GM19043 (cell line): ENCODE measurements around the gene FCRL3.
"Not testable (repeated sequence)": the region's sequence is repeated elsewhere in the genome, so short reads cannot be mapped to it uniquely, and the experiment has no call there.

Source experiments
- ATAC-seq: cut with Tn5 transposase; IDR thresholded peaks from one replicate; pipeline ENCODE4 v1.9.1; 2021; ENCODE audit warnings: low read depth; ENCODE audit not compliant: unreplicated experiment

Gene FCRL3, protein sequence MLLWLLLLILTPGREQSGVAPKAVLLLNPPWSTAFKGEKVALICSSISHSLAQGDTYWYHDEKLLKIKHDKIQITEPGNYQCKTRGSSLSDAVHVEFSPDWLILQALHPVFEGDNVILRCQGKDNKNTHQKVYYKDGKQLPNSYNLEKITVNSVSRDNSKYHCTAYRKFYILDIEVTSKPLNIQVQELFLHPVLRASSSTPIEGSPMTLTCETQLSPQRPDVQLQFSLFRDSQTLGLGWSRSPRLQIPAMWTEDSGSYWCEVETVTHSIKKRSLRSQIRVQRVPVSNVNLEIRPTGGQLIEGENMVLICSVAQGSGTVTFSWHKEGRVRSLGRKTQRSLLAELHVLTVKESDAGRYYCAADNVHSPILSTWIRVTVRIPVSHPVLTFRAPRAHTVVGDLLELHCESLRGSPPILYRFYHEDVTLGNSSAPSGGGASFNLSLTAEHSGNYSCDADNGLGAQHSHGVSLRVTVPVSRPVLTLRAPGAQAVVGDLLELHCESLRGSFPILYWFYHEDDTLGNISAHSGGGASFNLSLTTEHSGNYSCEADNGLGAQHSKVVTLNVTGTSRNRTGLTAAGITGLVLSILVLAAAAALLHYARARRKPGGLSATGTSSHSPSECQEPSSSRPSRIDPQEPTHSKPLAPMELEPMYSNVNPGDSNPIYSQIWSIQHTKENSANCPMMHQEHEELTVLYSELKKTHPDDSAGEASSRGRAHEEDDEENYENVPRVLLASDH

DNA sequence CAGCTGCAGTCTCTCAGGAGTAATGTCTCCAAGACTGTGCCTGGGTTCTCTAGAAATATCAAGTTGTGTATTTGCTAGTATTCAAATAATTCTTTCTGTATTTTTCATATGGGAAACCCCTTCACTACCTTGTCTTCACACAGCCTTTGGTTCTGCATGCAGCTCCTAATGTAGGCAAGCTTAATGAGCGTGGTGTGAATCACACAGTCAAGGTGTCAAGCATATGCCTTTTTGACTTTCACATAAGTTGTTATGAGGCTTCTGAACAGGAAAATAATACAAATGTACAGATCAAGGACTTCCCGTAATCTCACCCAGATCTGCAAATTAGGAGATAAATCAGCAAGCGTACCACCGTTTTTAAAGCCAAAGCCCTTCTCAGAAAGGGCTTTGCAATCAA is at the start of gene FCRL3:
TSS of gene FCRL3 (minus strand) at position 38 of the 400 bp plus-strand sequence. CDS start 280 bp downstream, outside the sequence.
- no peak for ATAC-seq

DNA sequence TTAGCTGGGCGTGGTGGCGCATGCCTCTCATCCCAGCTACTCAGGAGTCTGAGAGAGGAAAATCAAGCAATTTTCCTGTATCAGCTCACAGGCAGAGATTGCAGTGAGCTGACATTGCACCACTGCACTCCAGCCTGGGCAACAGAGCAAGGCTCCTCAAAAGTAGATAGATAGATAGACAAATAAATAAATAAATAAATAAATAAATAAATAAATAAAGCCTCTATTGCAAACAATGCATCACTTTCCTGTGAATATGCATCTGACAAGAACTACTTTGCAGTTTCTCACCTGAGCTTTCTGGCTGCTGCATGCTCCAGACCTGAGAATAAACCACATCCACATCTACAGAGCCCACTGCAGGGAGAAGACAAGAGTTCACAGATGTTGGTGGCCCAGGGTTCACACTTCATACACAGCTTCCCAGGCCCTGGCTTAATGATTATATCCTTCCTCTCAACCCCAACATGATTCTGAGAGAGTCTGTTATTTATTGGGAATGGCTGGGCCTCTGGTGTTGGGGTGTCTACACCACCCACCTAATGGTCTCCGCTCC is 47.8 kb upstream of the FCRL3 start:
- no peak for ATAC-seq

DNA sequence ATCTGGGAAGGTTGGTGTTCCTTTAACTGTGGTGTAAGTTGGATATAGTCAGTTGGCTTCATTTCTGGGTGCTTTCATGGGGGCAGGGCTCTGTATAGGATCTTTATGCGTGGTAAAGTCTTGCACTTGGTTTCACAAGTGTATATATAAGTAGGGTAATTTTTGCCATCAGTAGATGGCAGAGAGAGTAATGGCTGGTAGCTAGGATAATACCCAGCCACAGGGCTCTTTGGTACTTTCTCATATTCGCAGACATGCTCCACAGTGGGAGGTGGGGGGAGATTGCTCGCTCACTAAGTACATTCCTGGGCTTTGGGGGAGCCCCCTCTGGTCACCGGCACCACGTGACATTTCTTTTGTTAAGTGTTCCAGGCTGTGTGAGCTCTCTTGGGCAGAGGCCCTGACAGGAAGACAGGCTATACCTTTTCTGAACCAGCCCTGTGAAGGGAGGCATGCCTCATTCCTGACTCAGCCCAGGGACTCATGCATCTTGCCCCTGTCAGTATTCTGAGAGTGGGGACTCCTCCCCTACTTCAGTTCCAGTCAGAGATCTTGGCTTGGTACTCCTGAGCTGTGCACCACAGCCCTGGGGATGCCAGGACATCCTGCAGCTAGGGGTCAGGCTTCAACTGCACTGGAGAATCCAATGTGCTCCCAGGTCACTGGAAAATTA is 38.8 kb upstream of the FCRL3 start:
- ATAC-seq = no peak

DNA sequence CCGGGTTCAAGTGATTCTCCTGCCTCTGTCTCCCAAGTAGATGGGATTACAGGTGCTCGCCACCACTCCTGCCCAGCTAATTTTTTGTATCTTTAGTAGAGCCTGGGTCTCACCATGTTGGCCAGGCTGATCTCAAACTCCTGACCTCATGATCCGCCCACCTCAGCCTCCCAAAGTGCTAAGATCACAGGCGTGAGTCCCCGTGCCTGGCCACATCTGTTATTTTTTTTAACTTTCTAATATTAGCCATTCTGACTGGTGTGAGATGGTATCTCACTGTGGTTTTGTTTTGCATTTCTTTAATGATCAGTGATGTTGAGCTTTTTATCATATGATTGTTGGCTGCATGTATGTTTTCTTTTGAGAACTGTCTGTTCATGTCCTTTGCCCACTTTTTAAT is 35.4 kb upstream of the FCRL3 start:
- not testable (repeated sequence) for ATAC-seq

DNA sequence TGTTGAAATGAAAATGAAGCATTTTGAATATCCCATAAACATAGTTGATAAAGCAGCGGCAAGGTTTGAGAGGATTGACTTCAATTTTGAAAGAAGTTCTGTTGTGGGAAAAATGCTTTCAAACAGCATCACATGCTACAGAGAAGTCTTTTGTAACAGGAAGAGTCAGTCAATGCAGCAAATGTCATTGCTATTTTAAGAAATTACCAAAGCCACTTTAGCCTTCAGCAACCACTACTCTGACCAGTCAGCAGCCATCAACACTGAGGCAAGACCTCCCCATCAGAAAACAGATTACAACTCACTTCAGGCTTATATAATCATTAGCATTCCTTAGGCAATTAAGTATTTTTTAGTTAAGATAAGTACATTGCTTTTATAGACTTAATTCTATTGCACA is 33.8 kb upstream of the FCRL3 start:
- no peak for ATAC-seq

DNA sequence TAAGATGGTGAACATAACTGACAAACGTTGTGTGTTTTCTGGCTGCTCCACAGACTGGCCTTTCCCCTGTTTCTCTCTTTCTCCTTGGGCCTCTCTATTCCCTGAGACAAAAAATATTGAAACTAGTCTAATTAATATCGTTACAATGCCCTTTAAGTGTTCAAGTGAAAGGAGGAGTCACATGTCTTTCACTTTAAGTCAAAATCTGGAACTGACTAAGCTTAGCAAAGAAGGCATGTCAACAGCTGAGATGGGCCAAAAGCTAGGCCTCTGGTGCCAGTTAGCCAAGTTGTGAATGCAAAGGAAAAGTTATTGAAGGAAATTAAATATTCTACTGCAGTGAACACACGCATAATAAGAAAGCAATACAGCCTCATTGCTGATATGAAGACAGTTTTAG is 32.2 kb upstream of the FCRL3 start:
- no peak for ATAC-seq

DNA sequence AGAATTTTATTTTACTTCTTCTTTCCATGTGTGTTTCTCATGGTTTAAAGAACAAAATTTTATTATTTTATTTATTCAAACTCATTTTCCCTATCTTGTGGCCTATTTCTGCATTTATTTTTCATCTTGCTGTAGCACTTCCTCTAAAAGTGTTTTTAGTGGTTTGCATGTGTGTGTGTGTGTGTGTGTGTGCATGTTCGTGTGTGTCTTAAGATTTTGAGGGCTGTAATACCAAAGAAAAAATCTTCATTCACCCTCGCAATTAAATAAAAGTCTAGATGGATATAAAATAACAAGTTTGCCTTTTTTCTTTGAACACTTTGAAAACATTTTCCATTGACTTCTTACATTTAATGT is 24.6 kb upstream of the FCRL3 start:
- no peak for ATAC-seq

DNA sequence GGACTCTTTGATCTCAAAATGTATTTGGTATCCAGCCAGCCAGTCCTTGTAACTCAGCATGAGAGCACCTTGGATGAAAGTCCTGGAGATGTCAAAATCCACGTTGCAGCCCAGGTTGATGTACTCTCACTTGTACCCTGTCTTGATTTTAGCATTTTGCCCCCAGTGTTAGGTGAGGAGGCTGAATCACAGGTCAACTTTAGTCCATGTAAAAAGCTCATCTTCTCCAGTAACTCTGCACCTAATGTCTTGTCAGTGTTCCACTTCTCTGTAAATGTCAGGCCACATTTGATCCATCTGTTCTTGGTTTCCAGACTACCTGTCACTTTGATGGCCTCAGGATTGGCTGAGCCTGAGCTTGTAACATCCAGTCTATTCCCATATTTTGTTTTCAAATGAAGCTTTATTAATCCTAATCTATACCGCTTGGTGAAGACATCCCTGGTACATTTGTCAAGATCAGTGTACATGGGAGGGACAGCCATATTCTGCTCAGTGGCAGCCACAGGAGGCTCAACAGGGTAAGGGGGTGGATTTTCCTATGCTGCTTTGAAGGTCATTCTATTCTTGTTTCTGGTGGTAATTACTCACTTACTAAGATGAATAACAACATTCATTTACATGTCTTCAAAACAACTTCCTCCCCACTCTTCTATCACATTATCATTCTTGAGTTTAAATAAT is 24.1 kb upstream of the FCRL3 start:
- ATAC-seq = no peak

DNA sequence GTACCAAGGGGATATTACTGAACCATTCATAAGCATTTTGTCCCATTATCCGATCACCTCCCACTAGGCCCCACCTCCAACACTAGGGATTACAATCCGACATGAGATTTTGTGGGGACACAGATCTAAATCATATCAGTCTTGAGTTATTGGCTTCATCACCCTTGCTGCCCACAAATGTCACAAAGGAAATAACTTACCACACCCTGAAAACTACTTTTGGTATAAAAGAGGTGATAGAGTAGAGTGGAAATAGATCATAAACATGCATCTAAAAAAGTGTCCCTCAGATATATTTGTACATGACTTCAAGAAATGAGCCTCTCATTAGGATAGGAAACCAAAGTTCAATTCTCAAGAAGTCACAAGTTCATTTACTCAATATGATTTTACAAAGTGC is 22.6 kb upstream of the FCRL3 start:
- ATAC-seq = no peak

DNA sequence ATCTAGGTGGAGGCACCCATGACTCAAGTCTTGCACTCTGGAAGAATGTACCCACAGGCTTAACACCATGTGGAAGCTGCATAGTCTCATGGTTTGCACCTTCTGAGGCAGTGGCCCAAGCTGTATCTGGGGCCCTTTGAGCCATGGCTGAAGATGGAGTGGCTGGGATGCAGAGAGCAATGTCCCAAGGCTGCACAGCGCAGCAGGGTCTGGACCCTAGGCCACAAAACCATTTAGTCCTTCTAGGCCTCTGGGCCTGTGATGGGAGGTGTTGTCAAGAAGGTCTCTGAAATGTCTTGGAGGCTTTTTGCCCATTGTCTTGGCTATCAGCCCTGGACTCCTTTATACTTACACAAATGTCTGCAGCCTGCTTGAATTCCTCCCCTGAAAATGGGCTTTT is 21.4 kb upstream of the FCRL3 start:
- no peak for ATAC-seq

DNA sequence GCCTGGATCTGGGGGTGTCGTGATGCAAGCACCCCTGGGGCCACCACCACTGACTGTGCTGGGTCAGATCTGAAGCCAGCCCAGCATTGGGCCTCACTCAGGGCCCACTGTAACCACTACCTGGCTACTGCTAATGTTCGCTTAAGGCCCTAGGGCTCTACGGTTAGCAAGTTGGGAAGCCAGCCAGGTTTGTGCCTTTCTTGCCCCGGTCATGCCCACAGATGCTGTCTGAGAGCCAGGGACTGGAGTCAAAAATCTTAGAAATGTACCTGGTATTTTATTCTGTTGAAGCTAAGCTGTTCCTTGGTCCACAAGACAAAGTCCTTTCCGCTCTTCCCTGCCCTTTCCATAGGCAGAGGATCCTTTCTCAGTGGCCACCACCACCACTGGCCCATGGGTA is 15.2 kb upstream of the FCRL3 start:
- no peak for ATAC-seq

DNA sequence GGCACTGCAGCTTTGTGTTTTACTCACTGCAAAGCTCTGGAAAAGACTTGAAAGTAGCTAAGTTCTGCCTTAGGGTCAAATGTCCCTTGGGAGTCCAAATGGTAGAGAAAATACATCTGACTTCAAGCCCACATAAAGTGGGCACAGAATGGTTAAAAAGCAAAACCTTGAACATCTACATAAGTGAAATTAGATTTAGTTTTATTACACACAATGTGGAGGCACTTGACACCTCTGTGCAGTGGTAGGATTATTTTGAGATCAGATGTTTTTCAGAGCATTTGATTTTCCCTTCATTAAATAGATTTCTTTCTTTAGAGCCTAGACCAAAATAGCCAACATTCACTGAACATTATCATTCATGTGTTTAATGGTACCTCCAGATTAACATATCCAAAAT is 11.2 kb upstream of the FCRL3 start:
- ATAC-seq = no peak

DNA sequence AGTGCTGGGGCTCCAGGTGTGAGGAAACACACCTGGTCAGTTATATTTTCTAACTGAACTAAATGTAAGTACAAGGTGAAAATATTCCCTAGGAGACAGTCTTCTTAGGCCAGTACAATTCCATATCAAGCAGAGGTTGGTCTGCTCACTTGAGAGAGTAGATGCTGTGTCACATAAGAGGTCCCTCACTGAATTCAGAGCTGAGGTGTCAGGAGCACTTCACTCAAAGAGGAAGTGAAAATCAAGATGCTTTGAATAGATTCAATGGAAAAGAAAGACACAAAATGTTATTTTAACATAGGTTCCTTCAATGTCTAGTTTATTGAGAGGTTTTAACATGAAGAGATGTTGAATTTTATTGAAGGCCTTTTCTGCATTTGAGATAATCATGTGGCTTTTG is 4.3 kb upstream of the FCRL3 start:
- ATAC-seq = no peak

DNA sequence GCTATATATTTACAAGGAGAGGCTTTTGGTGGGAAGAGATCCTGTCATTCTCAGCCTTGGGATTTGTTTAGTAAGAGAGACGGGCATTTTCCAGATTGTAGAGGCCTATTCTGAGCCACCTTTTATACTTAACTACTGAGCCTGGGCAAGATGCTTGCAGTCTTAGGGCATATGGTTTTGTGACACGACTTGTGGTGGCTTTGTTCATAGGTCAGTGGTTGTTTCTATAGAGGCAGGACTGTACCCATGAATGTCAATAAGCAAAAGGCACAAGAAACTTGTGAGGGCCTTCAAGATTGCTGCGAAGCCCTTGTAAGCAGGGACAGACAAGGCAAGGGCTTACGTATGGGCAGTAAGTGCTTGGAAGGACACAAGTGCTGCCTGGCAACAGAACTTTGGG is 3.4 kb upstream of the FCRL3 start:
- no peak for ATAC-seq

DNA sequence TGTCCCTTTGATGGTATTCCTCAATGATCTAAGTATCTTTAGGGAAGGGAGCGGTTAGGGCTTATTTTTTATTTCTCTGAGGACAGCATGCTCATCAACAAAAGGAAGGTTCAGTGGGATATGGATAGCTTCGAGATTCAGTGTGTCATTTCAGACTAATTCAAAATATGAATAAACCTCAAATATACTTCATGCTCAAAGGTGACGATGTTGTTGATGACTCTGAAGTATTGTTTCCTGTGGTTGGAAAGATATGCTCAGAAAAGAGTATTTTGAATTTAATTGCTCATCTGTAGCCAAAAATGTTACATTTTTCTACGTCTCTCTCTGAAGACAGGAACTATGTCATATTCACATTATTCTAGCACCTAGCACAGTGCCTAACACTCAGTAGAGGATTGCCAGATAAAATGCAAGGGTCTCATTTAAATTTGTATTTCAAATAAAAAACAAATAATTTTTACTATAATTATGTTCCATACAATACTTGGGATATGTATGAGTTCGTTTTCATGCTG is 1.8 kb upstream of the FCRL3 start:
- no peak for ATAC-seq

DNA sequence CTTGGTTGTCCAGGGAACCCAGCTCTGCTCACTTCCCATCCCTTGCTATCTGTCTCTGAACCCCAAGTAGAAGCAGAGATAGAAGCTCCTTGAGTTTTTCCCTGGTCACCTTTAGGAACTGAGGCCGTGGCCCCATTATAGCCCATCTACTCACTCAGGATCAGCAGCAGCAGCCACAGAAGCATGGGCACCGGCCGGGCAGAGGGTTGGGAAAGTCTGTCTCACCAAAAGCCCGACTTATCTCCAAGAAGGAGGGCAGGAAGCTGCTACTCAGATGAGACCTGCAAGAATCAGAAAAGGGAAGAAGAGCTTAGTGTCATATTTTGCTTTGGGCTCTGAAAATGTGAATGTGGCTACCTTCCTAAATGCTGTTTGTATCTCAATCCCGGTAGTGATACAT is 264 bp downstream of the FCRL3 start:
- ATAC-seq = no peak

DNA sequence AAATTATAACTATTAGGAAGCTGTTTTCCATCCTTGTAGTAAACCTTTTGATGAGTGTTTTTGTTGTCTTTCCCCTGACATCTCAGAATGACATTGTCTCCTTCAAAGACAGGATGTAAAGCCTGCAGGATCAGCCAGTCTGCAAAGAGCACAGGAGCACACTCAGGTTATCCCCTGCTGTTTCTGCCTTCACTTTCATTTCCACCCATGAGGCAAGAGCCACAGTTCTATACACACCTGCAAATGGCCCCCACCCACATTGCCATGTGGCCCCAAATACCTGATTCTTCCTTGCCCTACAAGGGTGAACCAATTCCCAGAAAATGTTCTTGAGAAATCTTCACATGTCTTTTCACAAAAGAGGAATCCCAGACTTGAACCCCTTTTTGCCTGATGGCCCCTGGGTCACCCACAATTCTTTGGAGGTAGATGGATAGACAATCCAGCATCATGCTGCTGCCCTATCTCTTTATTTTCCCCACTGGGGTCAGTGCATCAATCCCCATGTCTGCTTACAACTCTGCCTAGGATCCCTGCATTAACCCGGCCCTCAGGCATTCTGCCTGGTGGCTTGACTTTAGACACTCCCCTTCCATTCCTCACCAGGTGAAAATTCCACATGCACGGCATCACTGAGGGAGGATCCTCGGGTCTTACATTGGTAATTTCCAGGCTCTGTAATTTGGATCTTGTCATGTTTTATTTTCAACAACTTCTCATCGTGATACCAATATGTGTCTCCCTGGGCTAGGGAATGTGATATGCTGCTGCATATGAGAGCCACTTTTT is 2.6 kb downstream of the FCRL3 start:
- ATAC-seq = no peak

DNA sequence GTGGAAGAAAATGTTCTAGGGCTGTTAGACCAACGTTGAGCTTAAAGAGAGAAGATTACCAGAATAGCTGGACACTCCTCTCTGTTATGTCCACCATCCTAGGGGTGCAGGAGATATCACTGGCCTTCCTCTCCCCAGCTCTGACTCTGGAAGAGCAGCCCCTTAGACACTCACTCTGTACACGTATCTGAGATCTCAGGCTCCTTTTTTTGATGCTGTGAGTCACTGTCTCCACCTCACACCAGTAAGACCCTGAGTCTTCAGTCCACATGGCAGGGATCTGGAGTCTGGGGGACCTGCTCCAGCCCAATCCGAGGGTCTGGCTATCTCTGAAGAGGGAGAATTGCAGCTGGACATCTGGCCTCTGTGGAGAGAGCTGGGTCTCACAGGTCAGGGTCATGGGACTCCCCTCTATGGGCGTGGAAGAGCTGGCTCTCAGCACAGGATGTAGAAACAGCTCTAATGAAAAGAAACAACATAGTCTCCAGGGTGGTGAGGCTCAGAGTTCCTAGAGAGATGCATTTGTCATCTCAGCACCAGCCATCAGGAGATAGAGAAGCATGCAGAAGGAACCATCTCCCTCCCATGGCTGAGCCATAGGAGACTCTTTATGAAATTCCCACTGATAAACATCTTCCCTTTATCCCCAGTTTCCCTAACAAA is 3.5 kb downstream of the FCRL3 start:
- ATAC-seq = no peak

DNA sequence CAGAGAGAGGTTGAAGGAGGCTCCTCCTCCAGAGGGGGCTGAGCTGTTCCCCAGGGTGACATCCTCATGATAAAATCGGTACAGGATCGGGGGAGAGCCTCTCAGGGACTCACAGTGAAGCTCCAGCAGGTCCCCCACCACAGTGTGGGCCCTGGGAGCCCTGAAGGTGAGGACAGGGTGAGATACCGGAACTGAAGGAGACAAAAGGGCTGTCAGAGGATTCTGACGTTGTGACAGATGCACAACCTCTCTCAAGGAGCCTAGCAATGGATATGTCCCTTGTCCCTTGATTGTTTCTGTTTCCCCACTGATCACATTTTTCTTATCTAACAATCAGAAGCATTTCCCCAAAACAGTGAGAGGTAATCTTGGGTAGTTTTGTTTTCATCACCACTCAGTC is 5.2 kb downstream of the FCRL3 start:
- no peak for ATAC-seq
